A673 (cell line): Measurements from ENCODE around the gene CAMK2G. TPM values are rescaled to one million over a fixed set of nuclear protein-coding genes. Genes with fewer than 3 reads are reported as not detected.

Source experiments
- BruUV-seq: library from RNA; stranded (reverse); fragments of 400-500 nt; replicated peaks from 2 replicates; lab custom pipeline; 2021; lab: Mats Ljungman, UMichigan
- CTCF ChIA-PET: fragments of 300-600 bp; sonication (Branson Sonifier 250); formaldehyde crosslinking; loops from one replicate; lab custom pipeline; 2022; ENCODE audit warnings: antibody characterized with exemption; lab: Charles Lee
- POLR2A ChIA-PET: fragments of 300-600 bp; sonication (Branson Sonifier 250); formaldehyde crosslinking; loops from one replicate; lab custom pipeline; 2022; ENCODE audit warnings: antibody characterized with exemption; ENCODE audit not compliant: low non-redundant PET; lab: Charles Lee
- DNase-seq: peaks from one replicate; pipeline ENCODE4 v3.0.0-alpha.2; 2015; ENCODE audit warnings: low spot score
- H3K27ac ChIP-seq: fragments of 200-600 bp; sonication (generic); 2 replicates; pipeline ENCODE4 v1.5.1; 2016; ENCODE audit warnings: mixed run types, low read depth, mild to moderate bottlenecking, mixed read lengths, antibody characterized with exemption, low read length; ENCODE audit not compliant: poor library complexity, severe bottlenecking
- H3K27me3 ChIP-seq: fragments of 200-600 bp; sonication (generic); replicated peaks from 2 replicates; pipeline ENCODE4 v1.6.1; 2017; ENCODE audit warnings: mixed run types, low read depth, mild to moderate bottlenecking, mixed read lengths, antibody characterized with exemption, low read length; ENCODE audit not compliant: insufficient read depth, poor library complexity
- H3K36me3 ChIP-seq: fragments of 200-600 bp; sonication (generic); 2 replicates; pipeline ENCODE4 v1.6.1; 2016; ENCODE audit warnings: mixed run types, mild to moderate bottlenecking, mixed read lengths, antibody characterized with exemption, low read length; ENCODE audit not compliant: insufficient read depth, poor library complexity, severe bottlenecking
- H3K4me1 ChIP-seq: fragments of 200-600 bp; sonication (generic); 2 replicates; pipeline ENCODE4 v1.6.1; 2017; ENCODE audit warnings: mixed run types, mild to moderate bottlenecking, mixed read lengths, antibody characterized with exemption, low read length; ENCODE audit not compliant: insufficient read depth, poor library complexity, severe bottlenecking
- H3K4me3 ChIP-seq: fragments of 200-600 bp; sonication (generic); 2 replicates; pipeline ENCODE4 v1.5.1; 2016; ENCODE audit warnings: low read depth, mixed run types, mild to moderate bottlenecking, mixed read lengths, low read length; ENCODE audit not compliant: poor library complexity, severe bottlenecking
- H3K9me3 ChIP-seq: fragments of 200-600 bp; sonication (generic); 2 replicates; pipeline ENCODE4 v1.6.1; 2016; ENCODE audit warnings: mixed run types, low read depth, mild to moderate bottlenecking, mixed read lengths, antibody characterized with exemption, low read length; ENCODE audit not compliant: poor library complexity, severe bottlenecking
- CTCF ChIP-seq: fragments of 300-800, 200-600 bp; sonication (generic); conservative IDR thresholded peaks from 2 replicates; pipeline ENCODE4 v1.5.1; 2017; ENCODE audit warnings: low read depth, mild to moderate bottlenecking, antibody characterized with exemption, low read length, moderate library complexity, mixed read lengths
- EZH2 ChIP-seq: fragments of 200-600 bp; sonication (generic); IDR thresholded peaks from 2 replicates; pipeline ENCODE4 v1.6.1; 2017; ENCODE audit warnings: borderline replicate concordance, low read depth, mild to moderate bottlenecking, mixed read lengths, antibody characterized with exemption, low read length; ENCODE audit not compliant: poor library complexity, severe bottlenecking
- intact Hi-C: fragments of 100-400 bp; cut with micrococcal nuclease; formaldehyde crosslinking; loops from one replicate; pipeline ENCODE4 v1.10.0; 2022; ENCODE audit not compliant: unreplicated experiment
- total RNA-seq: library from RNA; stranded (reverse); gene quantifications from 2 replicates; pipeline ENCODE4 v1.2.3, GENCODE V29; 2021

The CAMK2G gene
- total RNA-seq, 1 experiment from 2014 or later: 32.7 TPM

GRCh38 chr10:73827346-73828089, 46.8 kb downstream of the CAMK2G start:
- no peaks in the 10 kb centered on the region for H3K9me3 ChIP-seq
- peaks cover 3% of the 10 kb centered on the region for H3K36me3 ChIP-seq
- DNase-seq: no peak
- no peaks in the 10 kb centered on the region for H3K4me1 ChIP-seq
- no peak overlapping the region for H3K27ac ChIP-seq
- no peak for TF ChIP-seq EZH2
- TF ChIP-seq CTCF: no peak
- CTCF ChIA-PET: interaction anchor here (0.6 kb wide), 1 partner anchor 52 kb away, joined by 4 read pairs; no protein-coding TSS in a partner anchor
- BruUV-seq: no TSS peak
- intact Hi-C loops: no loop called here
- no peak overlapping the region for H3K4me3 ChIP-seq
- POLR2A ChIA-PET: no interaction called here
- H3K27me3 ChIP-seq: no peaks in the 10 kb centered on the region

GRCh38 chr10:73824146-73824725, 50.1 kb downstream of the CAMK2G start:
- no TSS peak for BruUV-seq
- Histone ChIP-seq H3K27me3 (no peaks in the 10 kb centered on the region), H3K9me3 (no peaks in the 10 kb centered on the region), H3K4me3 (no peak overlapping the region), H3K27ac (no peak overlapping the region), H3K36me3 (peaks cover 3% of the 10 kb centered on the region), H3K4me1 (no peaks in the 10 kb centered on the region)
- TF ChIP-seq CTCF (no peak), EZH2 (no peak)
- intact Hi-C loops: no loop called here
- no peak for DNase-seq
- POLR2A ChIA-PET: no interaction called here
- CTCF ChIA-PET: no interaction called here

- ChIA-PET CTCF (no interaction called here), POLR2A (no interaction called here)
- intact Hi-C loops: no loop called here
- DNase-seq: no peak
- TF ChIP-seq CTCF (no peak), EZH2 (no peak)
- H3K36me3 ChIP-seq: peaks cover 3% of the 10 kb centered on the region
- H3K27me3 ChIP-seq: no peaks in the 10 kb centered on the region
- H3K9me3 ChIP-seq: no peaks in the 10 kb centered on the region
- no peaks in the 10 kb centered on the region for H3K4me1 ChIP-seq
- no peak overlapping the region for H3K27ac ChIP-seq
- BruUV-seq: no TSS peak
- H3K4me3 ChIP-seq: no peak overlapping the region
These were observed 51.0 kb downstream of the CAMK2G start for GRCh38 chr10:73823391-73823790.
